ENCODE measurements around the gene TPPP3. TPM values are rescaled to one million over a fixed set of nuclear protein-coding genes. Genes with fewer than 3 reads are reported as not detected.
A peak's percentile ranks its signal among the peaks of the same experiment; 100 is the strongest.
"Not testable (repeated sequence)": the region's sequence is repeated elsewhere in the genome, so short reads cannot be mapped to it uniquely, and the experiment has no call there.

The TPPP3 gene
- total RNA-seq, 4 donors from 2014 or later, result 47.6 to 182 (median 121) TPM

DNA sequence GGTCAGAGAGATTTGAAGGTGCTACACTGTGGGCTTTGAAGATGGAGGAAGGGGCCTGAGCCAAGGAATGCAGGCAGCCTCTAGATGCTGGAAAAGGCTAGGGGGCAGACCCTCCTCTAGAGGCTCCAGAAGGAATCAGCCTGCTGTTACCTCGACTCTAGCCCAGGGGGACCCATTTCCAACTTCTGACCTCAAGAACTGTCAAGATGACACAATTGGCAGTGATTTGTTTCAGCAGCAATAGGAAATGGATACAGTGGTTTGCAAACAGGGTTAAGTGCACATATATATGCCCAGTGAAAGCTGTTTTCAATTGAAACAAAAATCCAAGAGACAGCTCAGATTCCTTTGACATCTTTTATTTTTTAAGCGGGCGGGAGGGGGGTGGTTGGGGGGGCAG is 26.6 kb upstream of the TPPP3 start:
- Histone ChIP-seq H3K9me3 (no peaks in the 10 kb centered on the region), H3K4me1 (peaks cover 35% of the 10 kb centered on the region), H3K27me3 (no peaks in the 10 kb centered on the region), H3K36me3 (no peaks in the 10 kb centered on the region), H3K4me3 (no peak overlapping the region), H3K27ac (no peak overlapping the region)
- DNase-seq (ENCODE audit: low spot score in 2 of 2), result no peak
- TF ChIP-seq POLR2AphosphoS5 (IDR thresholded peaks at IDR 0.05), result no peak
- TF ChIP-seq, protein P1, sequence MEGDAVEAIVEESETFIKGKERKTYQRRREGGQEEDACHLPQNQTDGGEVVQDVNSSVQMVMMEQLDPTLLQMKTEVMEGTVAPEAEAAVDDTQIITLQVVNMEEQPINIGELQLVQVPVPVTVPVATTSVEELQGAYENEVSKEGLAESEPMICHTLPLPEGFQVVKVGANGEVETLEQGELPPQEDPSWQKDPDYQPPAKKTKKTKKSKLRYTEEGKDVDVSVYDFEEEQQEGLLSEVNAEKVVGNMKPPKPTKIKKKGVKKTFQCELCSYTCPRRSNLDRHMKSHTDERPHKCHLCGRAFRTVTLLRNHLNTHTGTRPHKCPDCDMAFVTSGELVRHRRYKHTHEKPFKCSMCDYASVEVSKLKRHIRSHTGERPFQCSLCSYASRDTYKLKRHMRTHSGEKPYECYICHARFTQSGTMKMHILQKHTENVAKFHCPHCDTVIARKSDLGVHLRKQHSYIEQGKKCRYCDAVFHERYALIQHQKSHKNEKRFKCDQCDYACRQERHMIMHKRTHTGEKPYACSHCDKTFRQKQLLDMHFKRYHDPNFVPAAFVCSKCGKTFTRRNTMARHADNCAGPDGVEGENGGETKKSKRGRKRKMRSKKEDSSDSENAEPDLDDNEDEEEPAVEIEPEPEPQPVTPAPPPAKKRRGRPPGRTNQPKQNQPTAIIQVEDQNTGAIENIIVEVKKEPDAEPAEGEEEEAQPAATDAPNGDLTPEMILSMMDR (IDR thresholded peaks at IDR 0.05), result no peak
- no peak for TF ChIP-seq POLR2A (IDR thresholded peaks at IDR 0.05)
- no peak for TF ChIP-seq EP300 (IDR thresholded peaks at IDR 0.05)
- whole genome bisulfite sequencing, result 76% methylated on average over 3 of the region's 3 CpGs

DNA sequence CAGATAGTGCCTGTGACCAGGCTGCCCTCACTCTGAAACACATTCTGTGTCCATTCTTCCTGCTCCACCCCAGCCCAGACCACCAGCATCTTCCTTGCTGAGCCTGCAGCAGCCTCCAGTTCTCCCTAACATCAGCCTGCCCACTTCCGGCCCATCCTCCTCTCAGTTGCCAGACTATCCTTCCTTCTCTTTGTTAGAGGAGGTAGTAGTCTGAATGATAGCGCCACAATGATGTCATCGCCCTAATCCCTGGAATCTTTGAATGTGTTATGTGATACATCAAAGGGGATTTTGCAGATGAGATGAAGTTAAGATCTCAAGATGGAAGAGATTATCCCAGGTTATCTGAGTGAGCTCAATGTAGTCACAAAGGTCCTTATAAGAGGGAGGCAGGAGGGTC is 26.2 kb upstream of the TPPP3 start:
- H3K4me3 ChIP-seq, result no peak overlapping the region
- TF ChIP-seq POLR2A (IDR thresholded peaks at IDR 0.05) (no peak), POLR2AphosphoS5 (IDR thresholded peaks at IDR 0.05) (no peak), EP300 (IDR thresholded peaks at IDR 0.05) (no peak)
- TF ChIP-seq, protein P1 (IDR thresholded peaks at IDR 0.05), result no peak
- 91% methylated on average over 3 of the region's 3 CpGs for WGBS
- H3K9me3 ChIP-seq, result no peaks in the 10 kb centered on the region
- no peaks in the 10 kb centered on the region for H3K27me3 ChIP-seq
- no peak for DNase-seq (ENCODE audit: low spot score in 2 of 2)
- H3K27ac ChIP-seq, result no peak overlapping the region
- H3K4me1 ChIP-seq, result peaks cover 37% of the 10 kb centered on the region
- no peaks in the 10 kb centered on the region for H3K36me3 ChIP-seq

DNA sequence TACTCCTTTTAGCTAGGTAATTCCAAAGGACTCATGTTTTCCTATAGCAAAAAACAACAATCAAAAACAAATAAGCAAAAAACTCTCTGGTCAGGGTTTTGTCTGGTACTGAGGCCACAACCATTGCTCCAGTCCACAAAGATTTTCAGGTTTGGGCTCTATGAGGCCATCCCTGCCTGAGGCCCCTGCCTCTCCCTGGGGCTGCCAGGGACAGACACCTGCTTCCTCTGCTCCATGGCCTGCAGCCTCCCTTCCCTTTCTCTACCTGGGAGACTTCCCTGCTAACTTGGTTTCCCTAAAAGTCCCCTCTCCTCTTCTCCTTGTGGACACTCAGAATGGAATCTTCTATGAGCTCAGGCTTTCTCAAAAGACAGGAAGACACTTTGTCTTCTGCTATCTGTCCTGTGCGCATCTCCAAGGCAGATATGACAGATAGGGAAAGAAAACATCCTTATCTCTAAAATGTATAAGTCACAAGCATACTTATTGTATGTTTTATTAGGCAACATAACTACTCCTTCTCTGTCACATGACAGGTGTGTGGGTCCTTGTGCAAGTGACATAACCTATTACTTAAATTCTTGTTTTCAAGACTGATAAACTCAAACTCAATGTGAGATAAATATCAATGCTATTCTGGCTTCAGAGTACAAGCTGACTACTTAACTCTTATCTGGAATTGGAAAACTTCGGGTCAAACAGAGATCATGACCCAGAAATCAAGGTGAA is 24.2 kb upstream of the TPPP3 start:
- Histone ChIP-seq H3K27ac (no peak overlapping the region), H3K4me3 (no peak overlapping the region), H3K4me1 (peaks cover 41% of the 10 kb centered on the region), H3K9me3 (no peaks in the 10 kb centered on the region), H3K27me3 (no peaks in the 10 kb centered on the region), H3K36me3 (no peaks in the 10 kb centered on the region)
- TF ChIP-seq, protein P1 (IDR thresholded peaks at IDR 0.05), result no peak
- TF ChIP-seq POLR2A (IDR thresholded peaks at IDR 0.05) (no peak), EP300 (IDR thresholded peaks at IDR 0.05) (no peak), POLR2AphosphoS5 (IDR thresholded peaks at IDR 0.05) (no peak)
- WGBS, result 75% methylated on average over 2 of the region's 2 CpGs
- DNase-seq (ENCODE audit: low spot score in 2 of 2), result no peak

DNA sequence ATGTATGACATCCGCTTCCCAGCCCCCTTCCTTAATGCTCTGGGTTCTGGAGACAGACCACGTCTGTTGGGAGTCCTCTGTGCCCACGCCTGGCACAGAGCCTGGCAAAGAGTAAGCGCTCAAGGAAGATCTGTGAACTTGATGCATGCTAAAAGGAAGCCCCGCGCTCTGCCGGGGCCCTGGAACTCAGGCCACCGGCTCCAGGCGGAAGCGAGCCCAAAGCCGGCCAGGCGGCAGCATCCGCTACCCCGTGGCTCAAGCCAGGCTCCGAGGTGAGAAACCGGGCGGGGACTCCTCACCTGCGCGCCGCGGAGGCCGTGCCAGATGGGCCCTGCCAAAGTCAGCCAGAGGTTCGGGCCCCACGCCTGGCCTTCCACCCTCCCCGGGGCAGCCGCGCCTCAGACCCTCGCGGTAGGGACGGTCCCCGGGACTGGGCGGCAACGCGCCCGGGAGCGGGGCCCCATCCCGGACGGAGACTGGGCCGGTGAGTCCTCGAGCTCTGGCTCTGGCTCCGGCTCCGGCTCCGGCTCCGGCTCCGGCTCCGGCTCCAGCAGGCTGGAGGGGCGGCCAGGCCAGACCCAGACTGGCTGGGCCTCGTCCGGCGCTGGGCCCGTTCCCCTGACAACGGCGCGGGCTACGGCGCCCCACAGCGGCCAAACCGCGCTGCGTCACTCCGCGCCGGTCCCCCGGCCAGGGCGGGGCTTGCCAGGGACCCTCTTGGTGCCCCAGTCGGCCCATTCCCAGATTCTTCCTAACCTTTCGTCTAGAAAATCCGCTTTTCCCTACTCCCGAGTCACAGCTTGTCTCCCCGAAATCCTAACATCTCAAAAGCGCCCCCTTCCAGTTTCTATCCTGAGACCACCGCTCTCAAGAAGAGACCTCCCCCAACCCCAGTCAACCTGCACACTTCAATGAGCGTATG is 22.8 kb upstream of the TPPP3 start, which contains the start of gene ZDHHC1:
TSS of gene ZDHHC1 (minus strand) at position 606 of the 922 bp plus-strand sequence. CDS start 8,702 bp downstream, outside the sequence.
- H3K9me3 ChIP-seq, result no peaks in the 10 kb centered on the region
- H3K27ac ChIP-seq, result peak within 1 kb of the TSS; percentile 82
- WGBS, result 1% methylated on average over 41 of the region's 73 CpGs
- H3K4me1 ChIP-seq, result peaks cover 41% of the 10 kb centered on the region
- DNase-seq (ENCODE audit: low spot score in 2 of 2), result peak in 1 of 2 donors; percentile 79
- H3K36me3 ChIP-seq, result no peaks in the 10 kb centered on the region
- H3K27me3 ChIP-seq, result no peaks in the 10 kb centered on the region
- peak within 1 kb of the TSS; percentile 77 for H3K4me3 ChIP-seq
- no peak for TF ChIP-seq EP300 (IDR thresholded peaks at IDR 0.05)
- peak in 1 of 3 donors; percentile 85 for TF ChIP-seq POLR2AphosphoS5 (IDR thresholded peaks at IDR 0.05)
- peak in 1 of 2 donors; percentile 45 for TF ChIP-seq POLR2A (IDR thresholded peaks at IDR 0.05)
- TF ChIP-seq, protein P1 (IDR thresholded peaks at IDR 0.05), result peak; percentile 10 to 46

DNA sequence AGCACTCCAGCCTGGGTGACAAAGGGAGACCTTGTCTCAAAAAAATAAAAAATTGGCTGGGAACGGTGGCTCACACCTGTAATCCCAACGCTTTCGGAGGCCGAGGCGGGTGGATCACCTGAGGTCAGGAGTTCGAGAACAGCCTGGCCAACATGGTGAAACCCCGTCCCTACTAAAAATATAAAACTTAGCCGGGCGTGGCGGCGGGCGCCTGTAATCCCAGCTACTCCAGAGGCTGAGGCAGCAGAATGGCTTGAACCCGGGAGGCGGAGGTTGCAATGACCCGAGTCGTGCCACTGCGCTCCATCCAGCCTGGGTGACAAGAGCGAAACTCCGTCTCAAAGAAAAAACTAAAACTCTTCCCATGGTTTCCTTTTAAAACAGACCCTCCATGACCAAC is 22.1 kb upstream of the TPPP3 start:
- not testable (repeated sequence) for DNase-seq (ENCODE audit: low spot score in 2 of 2); H3K36me3 ChIP-seq; H3K27me3 ChIP-seq; H3K9me3 ChIP-seq
- Histone ChIP-seq H3K27ac (peak overlapping the region; percentile 82), H3K4me3 (peak overlapping the region; percentile 77), H3K4me1 (peaks cover 41% of the 10 kb centered on the region)
- WGBS, result 82% methylated on average over 19 of the region's 19 CpGs

Data from suprapubic skin (tissue), 4 donors.